ENCODE data around the gene PGBD1. TPM values are rescaled to one million over a fixed set of nuclear protein-coding genes. Genes with fewer than 3 reads are reported as not detected.

The PGBD1 gene
- total RNA-seq, 1 donor from 2014 or later, result 3.5 TPM

- no peak for TF ChIP-seq CTCF (IDR thresholded peaks at IDR 0.05)
- no peak for ATAC-seq
- no peaks in the 10 kb centered on the region for H3K9me3 ChIP-seq
- DNase-seq, result no peak
- no peak overlapping the region for H3K4me3 ChIP-seq
- no peak overlapping the region for H3K27ac ChIP-seq
- H3K4me1 ChIP-seq, result peaks cover 14% of the 10 kb centered on the region
- no peaks in the 10 kb centered on the region for H3K27me3 ChIP-seq (ENCODE audit: low read depth)
- peaks cover 29% of the 10 kb centered on the region for H3K36me3 ChIP-seq
- intact Hi-C loops (cut with DNase I), result no loop called here
Observed at GRCh38 chr6:28269492-28269891, 11.9 kb upstream of the PGBD1 start.

- Histone ChIP-seq H3K4me3 (no peak overlapping the region), H3K36me3 (peaks cover 60% of the 10 kb centered on the region), H3K27ac (no peak overlapping the region), H3K9me3 (no peaks in the 10 kb centered on the region), H3K4me1 (no peaks in the 10 kb centered on the region), H3K27me3 (ENCODE audit: low read depth) (no peaks in the 10 kb centered on the region)
- no peak for DNase-seq
- no peak for TF ChIP-seq CTCF (IDR thresholded peaks at IDR 0.05)
- no peak for ATAC-seq
- intact Hi-C loops (cut with DNase I), result no loop called here
Observed at GRCh38 chr6:28274888-28275287, 6.5 kb upstream of the PGBD1 start.

- no peak for TF ChIP-seq CTCF (IDR thresholded peaks at IDR 0.05)
- Histone ChIP-seq H3K9me3 (no peaks in the 10 kb centered on the region), H3K4me3 (no peak overlapping the region), H3K4me1 (peaks cover 9% of the 10 kb centered on the region), H3K27ac (no peak overlapping the region), H3K36me3 (peaks cover 48% of the 10 kb centered on the region), H3K27me3 (ENCODE audit: low read depth) (no peaks in the 10 kb centered on the region)
- DNase-seq (no peak), ATAC-seq (no peak)
- intact Hi-C loops (cut with DNase I), result no loop called here
Observed at GRCh38 chr6:28277746-28278145, 3.6 kb upstream of the PGBD1 start.

- Histone ChIP-seq H3K9me3 (peaks cover 6% of the 10 kb centered on the region), H3K27me3 (ENCODE audit: low read depth) (no peaks in the 10 kb centered on the region), H3K4me3 (peak overlapping the region; percentile 67), H3K4me1 (peaks cover 9% of the 10 kb centered on the region), H3K36me3 (peaks cover 32% of the 10 kb centered on the region), H3K27ac (peak overlapping the region; percentile 58)
- ATAC-seq (no peak), DNase-seq (no peak)
- intact Hi-C loops (cut with DNase I), result no loop called here
- TF ChIP-seq CTCF (IDR thresholded peaks at IDR 0.05), result no peak
Observed at GRCh38 chr6:28280595-28281287, 631 bp upstream of the PGBD1 start.

- Histone ChIP-seq H3K27ac (no peak overlapping the region), H3K9me3 (peaks cover 6% of the 10 kb centered on the region), H3K4me1 (peaks cover 9% of the 10 kb centered on the region), H3K27me3 (ENCODE audit: low read depth) (no peaks in the 10 kb centered on the region), H3K4me3 (no peak overlapping the region), H3K36me3 (peaks cover 34% of the 10 kb centered on the region)
- no peak for TF ChIP-seq CTCF (IDR thresholded peaks at IDR 0.05)
- intact Hi-C loops (cut with DNase I), result no loop called here
- DNase-seq (no peak), ATAC-seq (no peak)
Observed at GRCh38 chr6:28282926-28283325, 1.6 kb downstream of the PGBD1 start.
